Stimulated activated CD8-positive, alpha-beta memory T cell treated with anti-CD3 and anti-CD28 coated beads, Interleukin-12 subunit alpha, Interleukin-12 subunit beta, amount 100 ng/mL, for 1 hour (primary cell): Measurements from ENCODE around the gene INTS2.
"Not testable (repeated sequence)": the region's sequence is repeated elsewhere in the genome, so short reads cannot be mapped to it uniquely, and the experiment has no call there.

Source experiments
- DNase-seq: peaks from one replicate; pipeline ENCODE4 v3.0.0-alpha.2; 2020; ENCODE audit warnings: low read depth

The INTS2 gene

DNA sequence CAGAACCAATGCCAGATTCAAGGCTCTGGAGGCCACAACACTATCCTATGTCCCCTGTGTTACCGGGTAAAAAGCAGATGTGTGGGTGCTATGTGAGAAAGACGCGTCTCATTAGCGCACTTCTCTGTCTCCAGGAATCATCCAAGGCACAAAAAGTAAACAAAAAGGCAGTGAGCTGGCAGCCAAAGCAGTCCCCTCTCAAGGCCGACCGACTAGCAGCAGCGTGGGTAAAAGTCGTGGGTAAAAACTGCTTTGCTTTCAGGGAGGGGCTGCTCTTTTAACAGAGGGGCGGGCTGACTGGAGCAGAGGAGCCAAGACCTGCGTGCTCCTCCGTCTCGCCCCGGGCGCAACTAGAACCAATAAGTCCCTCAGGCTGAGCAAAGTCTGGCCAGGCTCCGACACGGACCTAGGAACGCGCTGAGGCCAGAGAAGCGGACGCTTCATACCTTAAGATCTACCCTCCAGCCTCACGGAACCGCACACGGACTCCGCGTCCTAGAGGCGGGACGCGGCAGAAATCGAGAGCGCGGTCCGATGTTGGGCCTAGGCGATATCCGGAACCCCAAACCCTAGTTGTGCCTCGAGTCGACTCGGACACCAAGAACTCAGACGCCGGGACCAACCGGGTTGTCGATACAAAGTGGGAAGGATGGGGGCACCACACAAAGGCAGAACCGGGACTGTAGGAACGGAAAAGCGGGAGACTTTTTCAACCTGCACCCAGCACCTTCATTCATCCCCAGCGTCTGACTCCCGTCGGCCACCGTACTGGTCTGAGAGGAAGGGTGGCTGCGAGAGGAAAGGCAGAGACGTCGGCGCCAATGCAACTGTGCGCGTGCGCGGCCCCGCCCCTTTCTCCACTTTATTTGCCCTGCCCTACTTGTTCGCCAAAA lies at the start of gene INTS2:
TSS of gene INTS2 (minus strand) at position 775 of the 893 bp plus-strand sequence. CDS start 1,338 bp downstream, outside the sequence.
- DNase-seq = peak; percentile 94

DNA sequence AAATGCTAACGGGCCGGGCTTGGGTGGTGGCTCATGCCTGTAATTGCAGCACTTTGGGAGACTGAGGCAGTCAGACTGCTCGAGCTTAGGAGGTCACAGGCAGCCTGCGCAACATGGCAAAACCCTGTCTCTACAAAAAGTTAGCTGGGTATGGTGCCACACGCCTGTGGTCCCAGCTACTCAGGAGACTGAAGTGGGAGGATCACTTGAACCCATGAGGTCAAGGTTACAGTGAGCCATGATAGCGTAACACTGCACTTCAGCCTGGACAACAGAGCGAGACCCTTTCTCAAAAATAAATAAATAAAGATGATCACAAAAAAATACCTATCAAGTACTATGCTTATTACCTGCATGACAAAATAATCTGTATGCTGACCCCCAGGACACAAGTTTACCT lies 46.3 kb upstream of the INTS2 start:
- no peak for DNase-seq

DNA sequence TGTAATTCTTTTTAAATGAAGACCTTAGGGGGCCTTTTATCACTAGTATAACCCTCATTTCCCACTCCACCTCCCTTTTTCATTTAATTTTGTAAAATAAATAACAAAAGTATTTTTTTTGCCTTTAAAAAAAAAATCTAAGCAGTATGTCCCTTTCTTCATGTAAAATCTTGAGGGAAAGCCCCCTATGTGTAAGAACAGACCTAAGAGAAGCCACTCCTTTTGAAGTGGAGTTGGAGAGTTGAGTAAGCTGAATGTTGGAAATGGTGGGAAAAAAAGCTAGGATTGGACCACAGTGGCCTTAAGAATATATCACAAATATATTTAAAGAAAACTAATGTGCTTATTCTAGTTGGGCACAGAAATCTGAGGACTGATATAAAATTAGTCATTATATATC lies 44.5 kb upstream of the INTS2 start:
- no peak for DNase-seq

GRCh38 chr17:61970030-61970429 lies 42.2 kb upstream of the INTS2 start:
- no peak for DNase-seq

DNA sequence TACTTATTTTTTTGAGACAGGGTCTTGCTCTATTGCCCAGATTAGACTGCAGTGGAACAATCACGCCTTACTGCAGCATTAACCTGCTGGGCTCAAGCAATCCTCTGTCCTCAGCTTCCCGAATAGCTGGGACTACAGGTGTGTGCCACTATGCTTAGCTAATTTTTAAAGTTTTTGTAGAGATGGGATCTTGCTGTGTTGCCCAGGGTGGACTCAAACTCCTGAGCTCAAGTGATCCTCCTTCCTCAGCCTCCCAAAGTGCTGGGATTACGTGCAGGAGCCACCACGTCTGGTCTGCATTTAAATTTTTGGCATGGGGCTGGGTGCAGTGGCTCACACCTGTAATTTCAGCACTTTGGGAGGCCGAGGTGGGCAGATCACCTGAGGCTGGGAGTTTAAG lies 41.0 kb upstream of the INTS2 start:
- DNase-seq = no peak

- no peak for DNase-seq
Measured at GRCh38 chr17:61967729-61968128, 39.9 kb upstream of the INTS2 start.

GRCh38 chr17:61966191-61966590 lies 38.4 kb upstream of the INTS2 start:
- no peak for DNase-seq

- no peak for DNase-seq
Measured at GRCh38 chr17:61955619-61956018, 27.8 kb upstream of the INTS2 start.

GRCh38 chr17:61947367-61948078 lies 19.7 kb upstream of the INTS2 start:
- DNase-seq = no peak

GRCh38 chr17:61946359-61946758 lies 18.6 kb upstream of the INTS2 start:
- no peak for DNase-seq

DNA sequence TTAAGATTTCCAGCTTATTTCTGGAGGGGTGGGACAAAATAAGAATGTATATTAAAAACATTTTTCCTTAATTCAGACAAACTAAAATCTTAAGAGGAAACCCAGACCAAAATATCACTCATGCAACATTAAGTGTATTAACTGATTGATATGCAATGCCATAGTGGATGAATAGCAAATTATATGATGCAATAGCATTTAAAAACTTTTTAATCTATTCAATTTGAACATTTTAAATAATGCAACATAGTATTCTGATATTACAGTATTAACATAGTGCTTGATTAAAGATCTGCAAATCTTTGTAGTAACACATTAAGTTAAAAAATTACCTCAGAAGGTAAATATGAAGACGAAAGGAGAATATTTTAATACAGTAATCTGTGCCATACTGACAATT lies 15.3 kb upstream of the INTS2 start:
- no peak for DNase-seq

GRCh38 chr17:61942085-61942484 lies 14.3 kb upstream of the INTS2 start:
- DNase-seq = no peak

DNA sequence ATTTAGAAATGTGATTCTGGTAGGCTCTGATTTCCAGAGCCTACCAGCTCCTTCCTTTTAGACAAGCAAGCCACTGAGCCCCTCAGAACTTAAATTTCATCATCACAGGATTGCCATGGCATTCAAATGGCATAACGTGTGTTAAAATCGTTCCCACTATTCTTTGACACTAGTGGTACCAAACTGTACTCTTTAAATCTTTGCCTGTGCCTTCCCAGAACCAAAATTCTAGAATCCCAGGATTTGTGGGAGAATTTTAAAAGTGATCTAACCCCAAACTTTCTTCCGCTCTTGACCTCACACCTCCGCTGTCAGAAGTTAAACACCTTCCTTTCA lies 287 bp upstream of the INTS2 start:
- no peak for DNase-seq

DNA sequence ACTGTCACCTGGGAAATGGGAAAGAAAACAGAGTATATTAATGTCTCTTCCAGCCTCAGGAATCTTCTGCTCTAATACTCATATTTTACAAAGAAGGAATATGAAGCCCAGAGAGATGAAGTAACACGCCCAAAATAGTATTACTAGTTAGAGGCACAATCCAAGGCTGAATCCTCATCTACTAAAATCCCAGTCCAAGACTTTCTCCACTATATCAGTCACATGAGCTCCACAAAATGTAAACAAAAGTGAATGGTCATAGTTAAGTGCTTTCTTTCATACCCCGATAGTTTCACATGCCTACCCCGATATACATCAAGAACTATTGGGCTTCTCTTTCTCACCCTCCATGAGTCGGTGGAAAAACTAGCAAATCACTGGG lies 965 bp downstream of the INTS2 start:
- no peak for DNase-seq

DNA sequence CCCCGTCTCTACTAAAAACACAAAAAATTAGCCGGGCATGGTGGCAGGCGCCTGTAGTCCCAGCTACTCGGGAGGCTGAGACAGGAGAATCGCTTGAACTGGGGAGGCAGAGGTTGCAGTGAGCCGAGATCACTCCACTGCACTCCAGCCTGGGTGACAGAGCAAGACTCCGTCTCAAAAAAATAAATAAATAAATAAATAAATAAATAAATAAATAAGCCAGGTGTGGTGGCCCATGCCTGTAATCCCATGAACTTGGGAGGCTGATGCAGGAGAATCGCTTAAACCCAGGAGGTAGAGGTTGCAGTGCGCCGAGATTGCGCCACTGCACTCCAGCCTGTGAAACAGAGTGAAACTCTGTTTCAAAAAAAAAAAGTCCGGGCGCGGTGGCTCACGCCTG lies 12.6 kb downstream of the INTS2 start:
- DNase-seq = not testable (repeated sequence)

DNA sequence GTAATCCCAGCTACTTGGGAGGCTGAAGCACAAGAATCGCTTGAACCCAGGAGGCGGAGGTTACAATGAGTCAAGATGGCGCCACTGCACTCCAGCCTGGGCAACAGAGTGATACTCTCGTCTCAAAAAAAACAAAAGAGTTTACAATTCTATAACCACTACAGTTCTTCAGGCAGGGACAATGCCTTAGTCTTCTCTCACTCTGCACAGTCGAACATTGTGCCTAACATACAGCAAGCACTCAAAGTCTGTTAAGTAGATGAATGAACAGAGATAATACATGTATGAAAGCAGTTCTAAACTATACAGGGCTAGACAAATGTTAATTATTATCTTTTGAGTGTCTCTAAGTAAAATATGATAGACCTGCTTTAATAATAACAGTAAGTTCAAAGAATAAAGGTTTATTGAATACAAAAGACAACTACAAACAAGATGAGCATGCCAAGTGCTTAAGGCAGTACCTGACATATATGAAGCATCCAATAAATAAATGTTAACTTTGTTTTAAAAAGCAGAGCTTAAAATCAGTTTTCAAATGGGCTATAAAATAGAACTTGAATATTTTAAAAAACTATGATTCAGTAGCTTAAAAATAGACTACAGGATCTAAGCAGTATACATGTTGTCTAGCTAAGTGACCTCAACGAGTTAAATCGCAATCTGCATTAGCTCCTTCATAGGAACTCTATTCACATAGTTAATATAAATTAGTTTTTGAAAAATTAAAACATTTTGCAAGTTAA lies 19.3 kb downstream of the INTS2 start:
- no peak for DNase-seq

DNA sequence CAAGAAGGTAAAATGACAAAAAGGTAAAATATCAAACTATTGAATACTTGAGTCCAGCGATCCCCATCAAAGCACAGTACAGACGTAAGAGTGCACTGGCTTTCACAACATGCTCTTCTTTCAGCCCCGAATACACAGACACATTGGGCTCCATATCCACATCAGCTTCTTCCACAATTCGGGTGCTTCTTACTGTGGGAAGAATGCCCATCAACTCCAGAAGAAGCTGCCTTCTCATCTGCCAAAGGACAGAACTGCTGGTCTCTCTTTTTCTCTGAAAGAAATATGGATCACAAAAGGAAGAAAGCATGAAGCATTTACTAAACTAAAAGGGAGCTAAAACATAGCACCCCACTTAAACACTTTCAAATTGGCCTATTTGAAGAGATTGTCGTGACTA lies 20.4 kb downstream of the INTS2 start:
- no peak for DNase-seq

- no peak for DNase-seq
Measured at GRCh38 chr17:61904094-61904710, 23.6 kb downstream of the INTS2 start.

DNA sequence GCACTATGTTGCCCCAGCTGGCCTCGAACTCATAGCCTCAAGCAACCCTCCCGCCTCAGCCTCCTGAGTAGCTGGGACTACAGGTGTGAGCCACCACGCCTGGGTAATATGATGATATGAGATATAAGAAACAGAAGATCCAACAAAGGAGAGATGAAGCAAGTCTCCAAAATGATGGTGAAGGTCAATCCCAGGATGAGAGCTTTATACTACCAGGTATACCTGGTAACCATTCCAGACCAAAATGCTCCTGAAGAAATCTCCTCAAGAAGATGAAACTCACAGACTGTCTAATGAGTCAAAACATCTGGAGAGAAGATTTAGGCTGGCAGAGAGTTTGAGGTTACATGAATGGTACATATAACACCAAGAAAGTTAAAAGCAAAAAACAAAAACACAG lies 24.5 kb downstream of the INTS2 start:
- no peak for DNase-seq

- no peak for DNase-seq
Measured at GRCh38 chr17:61897548-61898180, 30.1 kb downstream of the INTS2 start.

DNA sequence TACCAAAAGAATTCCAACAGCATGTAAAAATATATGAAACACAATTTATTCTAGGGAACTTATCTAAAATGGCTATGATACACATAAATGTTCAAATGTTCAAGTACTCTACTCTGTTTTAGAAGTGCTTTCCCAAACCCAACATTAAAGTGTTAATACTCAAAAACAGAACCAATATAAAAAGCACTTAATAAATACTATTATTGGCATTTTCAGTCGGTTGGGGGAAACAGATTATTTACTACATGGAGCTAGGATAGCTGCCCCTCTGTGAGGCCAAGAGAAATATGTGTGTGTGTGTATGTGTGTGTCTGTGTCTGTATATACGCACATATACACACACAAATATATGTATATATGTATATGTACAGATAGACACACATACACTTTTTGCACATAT lies 32.4 kb downstream of the INTS2 start:
- DNase-seq = no peak

DNA sequence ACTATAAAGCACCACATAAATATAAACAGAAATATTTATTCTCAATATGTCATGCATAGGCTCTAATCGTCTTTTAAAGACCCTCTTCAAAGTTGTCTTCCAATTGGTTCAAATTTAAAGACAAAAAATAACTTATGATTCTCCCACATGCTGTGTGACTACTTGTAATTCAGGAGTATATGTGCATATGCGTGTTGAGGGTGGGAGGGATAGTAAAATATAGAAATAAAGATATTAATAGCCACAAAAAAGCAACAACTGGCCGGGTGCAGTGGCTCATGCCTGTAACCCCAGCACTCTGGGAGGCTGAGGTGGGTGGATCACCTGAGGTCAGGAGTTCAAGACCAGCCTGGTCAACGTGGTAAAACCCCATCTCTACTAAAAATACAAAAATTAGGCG lies 33.5 kb downstream of the INTS2 start:
- DNase-seq = not testable (repeated sequence)
